ENCODE measurements around the gene UBE3B.

The UBE3B gene

GRCh38 chr12:109500406-109501185, 23.2 kb downstream of the UBE3B start:
- ATAC-seq: no peak

- ATAC-seq: no peak
Measured at GRCh38 chr12:109501299-109501698, 23.9 kb downstream of the UBE3B start.

- ATAC-seq: no peak
Measured at GRCh38 chr12:109502332-109502731, 24.9 kb downstream of the UBE3B start.

- no peak for ATAC-seq
Measured at GRCh38 chr12:109503611-109504010, 26.2 kb downstream of the UBE3B start.

- no peak for ATAC-seq
Measured at GRCh38 chr12:109504068-109504467, 26.6 kb downstream of the UBE3B start.

- ATAC-seq: no peak
Measured at GRCh38 chr12:109510196-109510595, 32.8 kb downstream of the UBE3B start.

- ATAC-seq: no peak
Measured at GRCh38 chr12:109512608-109513007, 35.2 kb downstream of the UBE3B start.

- ATAC-seq: no peak
Measured at GRCh38 chr12:109513051-109513450, 35.6 kb downstream of the UBE3B start.

- ATAC-seq: no peak
Measured at GRCh38 chr12:109513977-109514376, 36.5 kb downstream of the UBE3B start.

- ATAC-seq: no peak
Measured at GRCh38 chr12:109517619-109518018, 40.2 kb downstream of the UBE3B start.

GRCh38 chr12:109518820-109519665, 41.6 kb downstream of the UBE3B start:
- ATAC-seq: no peak

- no peak for ATAC-seq
Measured at GRCh38 chr12:109519787-109520186, 42.4 kb downstream of the UBE3B start.

GRCh38 chr12:109521831-109522230, 44.4 kb downstream of the UBE3B start:
- ATAC-seq: no peak

- no peak for ATAC-seq
Measured at GRCh38 chr12:109523071-109523470, 45.6 kb downstream of the UBE3B start.

- ATAC-seq: no peak
Measured at GRCh38 chr12:109523504-109523903, 46.1 kb downstream of the UBE3B start.

- ATAC-seq: no peak
Measured at GRCh38 chr12:109524466-109525278, 47.2 kb downstream of the UBE3B start.

GRCh38 chr12:109525279-109525585, 47.8 kb downstream of the UBE3B start:
- ATAC-seq: no peak

GRCh38 chr12:109527489-109528123, 50.2 kb downstream of the UBE3B start:
- ATAC-seq: no peak

- no peak for ATAC-seq
Measured at GRCh38 chr12:109529691-109530640, 52.5 kb downstream of the UBE3B start.

- no peak for ATAC-seq
Measured at GRCh38 chr12:109531411-109531810, 54.0 kb downstream of the UBE3B start.

GRCh38 chr12:109532721-109533486, 55.5 kb downstream of the UBE3B start:
- ATAC-seq: no peak

Data from activated CD4-positive, CD25-positive, alpha-beta regulatory T cell treated with anti-CD3 and anti-CD28 coated beads, Interleukin-2, amount 50 U/mL, for 24 hours (primary cell).